ENCODE results near the gene TET2.

TET2 gene

GRCh38 chr4:105191621-105192210, 45.0 kb downstream of the TET2 start:
- peaks cover 84% of the 10 kb centered on the region for H3K4me1 Mint-ChIP-seq

GRCh38 chr4:105192474-105192873, 45.8 kb downstream of the TET2 start:
- Mint-ChIP-seq H3K9me3 (no peaks in the 10 kb centered on the region), H3K27ac (no peak overlapping the region), H3K4me1 (peaks cover 84% of the 10 kb centered on the region), H3K4me3 (no peak overlapping the region), H3K27me3 (no peaks in the 10 kb centered on the region)
- ATAC-seq (no peak), DNase-seq (no peak)

More at GRCh38 chr4:105191621-105192210, 45.0 kb downstream of the TET2 start:
- no peaks in the 10 kb centered on the region for H3K9me3 Mint-ChIP-seq
- H3K27ac Mint-ChIP-seq = peak overlapping the region in 1 of 2 donors; percentile 63
- peak overlapping the region; percentile 1 to 46 for H3K4me3 Mint-ChIP-seq
- ATAC-seq = peak; percentile 64
- DNase-seq = no peak
- H3K27me3 Mint-ChIP-seq = no peaks in the 10 kb centered on the region

DNA sequence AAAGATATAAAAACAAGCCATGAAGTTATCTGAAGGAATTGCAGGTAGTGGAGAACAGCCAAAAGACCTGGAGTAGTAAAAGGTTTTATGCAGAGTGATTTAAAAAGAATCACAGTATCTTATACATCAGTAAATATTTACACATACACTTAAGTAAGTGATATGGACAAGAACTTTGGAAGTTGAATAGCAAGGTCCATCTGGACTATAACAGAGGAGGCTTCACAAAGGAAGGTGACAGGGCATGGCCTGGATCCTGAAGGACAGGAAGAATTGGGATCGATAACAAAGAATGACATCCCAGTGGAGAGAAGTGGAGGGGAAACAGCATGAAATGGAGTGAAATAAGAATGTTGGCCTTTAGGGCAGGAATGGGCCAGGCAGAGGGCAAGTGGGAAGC, 46.2 kb downstream of the TET2 start:
- ATAC-seq (no peak), DNase-seq (no peak)
- Mint-ChIP-seq H3K9me3 (no peaks in the 10 kb centered on the region), H3K27me3 (no peaks in the 10 kb centered on the region), H3K27ac (peak overlapping the region in 1 of 2 donors; percentile 0), H3K4me3 (no peak overlapping the region), H3K4me1 (peaks cover 80% of the 10 kb centered on the region)

- no peak for DNase-seq
- Mint-ChIP-seq H3K4me1 (peaks cover 74% of the 10 kb centered on the region), H3K27me3 (no peaks in the 10 kb centered on the region), H3K27ac (no peak overlapping the region), H3K9me3 (no peaks in the 10 kb centered on the region), H3K4me3 (no peak overlapping the region)
- no peak for ATAC-seq
Observed at GRCh38 chr4:105193536-105193935, 46.9 kb downstream of the TET2 start.

GRCh38 chr4:105194328-105195231, 47.9 kb downstream of the TET2 start:
- H3K9me3 Mint-ChIP-seq = no peaks in the 10 kb centered on the region
- ATAC-seq (peak; percentile 96), DNase-seq (no peak)
- H3K4me3 Mint-ChIP-seq = peak overlapping the region in 1 of 2 donors; percentile 54
- peaks cover 66% of the 10 kb centered on the region for H3K4me1 Mint-ChIP-seq
- no peaks in the 10 kb centered on the region for H3K27me3 Mint-ChIP-seq
- H3K27ac Mint-ChIP-seq = peak overlapping the region in 1 of 2 donors; percentile 69

DNA sequence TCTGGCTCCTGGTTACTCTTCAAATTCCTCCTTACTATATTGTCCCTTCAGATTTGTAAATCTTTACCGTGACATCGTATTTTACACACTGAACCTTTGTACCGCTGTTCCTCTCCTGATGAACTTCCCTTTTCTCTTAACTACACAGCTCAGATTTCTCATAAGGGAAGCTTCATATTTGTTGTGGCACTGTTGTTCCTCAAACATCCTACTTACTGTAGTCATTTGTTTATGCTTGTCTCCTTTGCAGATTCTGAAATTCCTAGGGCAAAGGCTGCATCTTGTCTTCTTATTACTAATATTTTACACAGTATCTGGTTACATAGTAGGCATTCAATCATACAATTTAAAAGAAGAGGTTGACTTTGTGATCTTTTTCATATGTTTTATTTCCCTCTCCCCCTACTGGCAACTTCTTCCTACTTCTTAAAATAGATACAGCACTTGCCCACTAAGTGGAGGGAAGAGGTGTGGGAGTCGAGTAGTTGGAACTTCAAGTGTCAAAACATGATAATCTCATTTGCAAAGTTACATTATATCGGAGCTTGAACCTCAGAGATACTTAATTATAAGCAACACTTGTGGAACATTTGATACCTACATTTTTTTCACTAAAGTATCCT, 50.0 kb downstream of the TET2 start:
- H3K4me3 Mint-ChIP-seq = no peak overlapping the region
- DNase-seq = no peak
- no peak for ATAC-seq
- no peaks in the 10 kb centered on the region for H3K27me3 Mint-ChIP-seq
- peaks cover 46% of the 10 kb centered on the region for H3K4me1 Mint-ChIP-seq
- H3K27ac Mint-ChIP-seq = no peak overlapping the region
- no peaks in the 10 kb centered on the region for H3K9me3 Mint-ChIP-seq

DNA sequence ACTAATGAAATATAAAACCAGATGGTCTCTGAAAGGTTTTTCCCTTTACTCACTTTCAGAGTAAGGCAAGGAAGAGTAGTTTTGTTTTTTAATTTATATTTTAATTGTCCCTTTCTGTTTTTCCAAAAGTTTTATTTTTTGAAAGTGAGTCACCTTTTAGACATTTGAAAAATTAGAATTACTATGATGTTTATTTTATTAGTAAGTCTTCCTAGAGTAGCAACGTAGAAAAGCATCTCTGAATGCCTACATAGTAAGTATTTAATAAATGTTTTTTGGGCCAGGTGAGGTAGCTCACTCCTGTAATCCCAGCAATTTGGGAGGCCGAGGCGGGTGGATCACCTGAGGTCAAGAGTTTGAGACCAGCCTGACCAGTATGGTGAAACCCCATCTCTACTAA, 51.1 kb downstream of the TET2 start:
- H3K27me3 Mint-ChIP-seq = no peaks in the 10 kb centered on the region
- no peak for DNase-seq
- no peak for ATAC-seq
- H3K27ac Mint-ChIP-seq = no peak overlapping the region
- no peaks in the 10 kb centered on the region for H3K9me3 Mint-ChIP-seq
- H3K4me3 Mint-ChIP-seq = no peak overlapping the region
- H3K4me1 Mint-ChIP-seq = peaks cover 39% of the 10 kb centered on the region

DNA sequence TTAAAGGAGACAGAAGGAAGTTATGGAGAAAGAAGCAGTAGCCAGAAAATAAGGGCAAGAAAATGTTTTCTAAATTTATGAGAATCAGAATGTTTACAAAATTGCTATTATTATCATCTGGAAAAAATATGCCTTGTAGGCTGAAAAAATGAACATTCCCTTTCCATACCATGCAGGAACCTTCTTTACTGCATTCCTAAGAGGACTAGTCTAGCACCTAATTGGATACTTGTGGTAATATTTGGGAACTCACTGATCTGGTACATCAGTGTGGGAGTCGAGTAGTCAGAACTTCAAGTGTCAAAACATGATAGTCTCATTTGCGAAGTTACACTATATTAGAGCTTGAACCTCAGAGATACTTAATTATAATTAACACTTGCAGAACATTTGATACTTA, 51.9 kb downstream of the TET2 start:
- ATAC-seq (no peak), DNase-seq (no peak)
- Mint-ChIP-seq H3K4me3 (no peak overlapping the region), H3K27me3 (no peaks in the 10 kb centered on the region), H3K4me1 (peaks cover 31% of the 10 kb centered on the region), H3K27ac (no peak overlapping the region), H3K9me3 (no peaks in the 10 kb centered on the region)

GRCh38 chr4:105206214-105206613, 59.5 kb downstream of the TET2 start:
- H3K4me1 Mint-ChIP-seq = peaks cover 11% of the 10 kb centered on the region
- H3K27ac Mint-ChIP-seq = peak overlapping the region in 1 of 2 donors; percentile 59
- no peak for DNase-seq
- H3K4me3 Mint-ChIP-seq = no peak overlapping the region
- no peaks in the 10 kb centered on the region for H3K27me3 Mint-ChIP-seq
- ATAC-seq = no peak
- H3K9me3 Mint-ChIP-seq = no peaks in the 10 kb centered on the region

DNA sequence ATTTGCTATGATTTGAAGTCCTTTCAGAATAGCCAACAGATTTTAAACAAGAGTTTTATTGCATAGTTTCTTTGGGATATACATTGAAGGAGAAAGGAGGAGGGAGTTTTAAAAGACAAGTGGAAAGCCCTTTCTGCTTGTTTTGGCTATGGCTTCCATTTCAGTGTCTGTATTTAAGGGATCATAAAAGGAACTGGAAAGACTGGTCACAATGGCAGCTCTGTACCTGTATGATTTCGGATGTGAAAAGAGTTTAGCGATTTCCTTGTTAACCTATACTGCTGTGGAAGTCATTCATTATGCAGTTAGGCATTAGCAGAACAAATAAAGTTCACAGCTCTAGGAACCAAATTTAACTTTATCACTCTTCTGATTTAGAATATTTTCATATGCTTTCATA, 60.7 kb downstream of the TET2 start:
- no peaks in the 10 kb centered on the region for H3K27me3 Mint-ChIP-seq
- H3K27ac Mint-ChIP-seq = no peak overlapping the region
- H3K4me1 Mint-ChIP-seq = peaks cover 11% of the 10 kb centered on the region
- no peak overlapping the region for H3K4me3 Mint-ChIP-seq
- DNase-seq (no peak), ATAC-seq (no peak)
- no peaks in the 10 kb centered on the region for H3K9me3 Mint-ChIP-seq

DNA sequence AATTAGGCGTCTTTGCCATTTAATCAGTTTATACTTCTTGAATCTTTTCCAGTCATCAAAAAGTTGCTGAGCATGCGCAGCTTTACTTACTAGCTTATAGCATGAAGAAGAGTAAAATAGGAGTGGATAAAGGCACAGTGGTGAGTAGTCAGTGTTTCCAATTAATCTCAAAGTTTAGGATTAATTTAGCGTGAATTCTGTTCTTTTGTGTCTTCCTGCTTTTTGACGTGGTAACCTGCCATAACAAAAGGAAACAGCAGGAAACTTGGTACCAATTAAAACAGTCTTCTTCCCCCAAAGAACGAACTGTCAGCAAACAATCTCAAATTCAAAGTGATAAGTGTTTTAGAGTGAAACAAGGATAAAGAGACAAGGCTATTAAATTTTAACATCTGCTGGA, 61.9 kb downstream of the TET2 start:
- ATAC-seq = no peak
- peaks cover 11% of the 10 kb centered on the region for H3K4me1 Mint-ChIP-seq
- DNase-seq = no peak
- H3K27me3 Mint-ChIP-seq = no peaks in the 10 kb centered on the region
- H3K4me3 Mint-ChIP-seq = no peak overlapping the region
- no peak overlapping the region for H3K27ac Mint-ChIP-seq
- H3K9me3 Mint-ChIP-seq = no peaks in the 10 kb centered on the region

DNA sequence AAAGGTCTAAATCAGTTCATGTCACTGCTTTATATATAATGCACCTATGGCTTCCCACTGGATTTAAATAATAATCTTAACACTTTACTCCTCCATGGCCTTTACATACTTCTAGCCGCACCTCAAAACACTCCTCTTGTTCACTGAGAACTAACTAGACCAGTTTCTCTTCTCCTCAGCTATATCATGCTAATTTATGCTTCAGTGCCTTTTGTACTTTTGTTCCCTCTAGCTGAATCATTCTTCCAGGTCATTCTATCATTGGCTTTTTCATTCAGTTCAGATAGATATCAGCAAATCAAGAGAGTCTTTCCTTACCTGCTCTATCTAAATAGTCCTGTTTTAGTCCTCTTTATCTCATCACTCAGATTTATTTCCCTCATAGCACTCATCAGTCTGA, 64.2 kb downstream of the TET2 start:
- no peaks in the 10 kb centered on the region for H3K9me3 Mint-ChIP-seq
- peaks cover 21% of the 10 kb centered on the region for H3K4me1 Mint-ChIP-seq
- ATAC-seq = no peak
- H3K4me3 Mint-ChIP-seq = no peak overlapping the region
- H3K27me3 Mint-ChIP-seq = no peaks in the 10 kb centered on the region
- H3K27ac Mint-ChIP-seq = no peak overlapping the region
- DNase-seq = no peak

DNA sequence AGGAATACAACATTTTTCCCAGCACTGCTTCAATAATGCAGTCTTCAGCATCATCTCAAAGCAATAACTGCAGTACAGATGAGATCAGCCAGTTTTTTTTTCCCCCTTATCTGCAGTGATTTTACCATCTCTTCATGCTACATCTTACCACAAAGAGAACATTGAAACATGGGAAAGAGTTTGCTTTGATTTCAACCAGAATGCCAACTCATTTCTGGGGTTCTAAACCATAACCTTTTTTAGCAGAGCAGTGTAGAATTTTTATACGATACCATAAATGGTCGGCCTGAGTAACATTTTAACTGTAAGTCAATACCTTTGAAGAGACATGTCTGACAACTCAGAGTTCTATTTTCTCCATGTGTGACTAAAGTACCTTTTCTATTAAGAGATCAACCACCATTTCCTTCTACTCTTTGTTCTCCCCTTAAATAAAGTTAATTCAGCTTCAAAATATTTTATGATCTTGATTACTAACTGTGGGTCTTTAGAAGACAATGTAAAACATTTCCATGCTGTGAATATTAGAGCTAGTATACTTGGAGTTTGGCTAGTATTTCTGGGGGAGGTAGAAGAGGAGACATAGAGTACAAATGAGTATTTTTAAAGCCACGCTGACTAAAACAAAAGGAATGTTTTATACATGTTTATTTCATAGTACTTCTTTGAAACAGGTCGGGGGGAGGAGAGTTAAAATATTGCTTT, 69.1 kb downstream of the TET2 start:
- no peak for DNase-seq
- peaks cover 0 to 5% of the 10 kb centered on the region in 2 donors for H3K9me3 Mint-ChIP-seq
- peak; percentile 96 for ATAC-seq
- H3K27me3 Mint-ChIP-seq = no peaks in the 10 kb centered on the region
- H3K27ac Mint-ChIP-seq = peak overlapping the region in 1 of 2 donors; percentile 5
- H3K4me1 Mint-ChIP-seq = peaks cover 31% of the 10 kb centered on the region
- H3K4me3 Mint-ChIP-seq = peak overlapping the region; percentile 6 to 14

- H3K9me3 Mint-ChIP-seq = no peaks in the 10 kb centered on the region
- no peak overlapping the region for H3K4me3 Mint-ChIP-seq
- ATAC-seq = no peak
Observed at GRCh38 chr4:105225500-105225899, 78.8 kb downstream of the TET2 start.

DNA sequence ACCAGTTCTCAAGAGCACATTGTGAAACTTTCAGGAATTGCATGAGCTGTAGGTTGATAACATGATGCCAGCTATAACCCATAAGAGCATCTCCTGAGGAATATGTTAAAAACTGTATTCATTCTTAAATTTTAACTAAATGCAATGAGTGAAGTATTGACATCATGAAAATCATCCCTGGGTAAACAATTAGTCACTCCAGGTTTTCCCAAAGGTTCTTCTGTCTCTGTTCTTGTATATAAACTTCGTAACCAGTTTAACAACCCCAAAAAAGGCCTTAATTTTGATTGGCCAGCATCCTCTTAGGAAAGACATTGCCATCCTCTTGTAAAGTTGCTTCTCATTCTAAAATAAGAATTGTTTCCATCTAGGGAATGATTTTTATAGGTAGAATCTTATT, 80.4 kb downstream of the TET2 start:
- DNase-seq = no peak
- no peaks in the 10 kb centered on the region for H3K27me3 Mint-ChIP-seq

More at GRCh38 chr4:105225500-105225899, 78.8 kb downstream of the TET2 start:
- Mint-ChIP-seq H3K27me3 (no peaks in the 10 kb centered on the region), H3K4me1 (peaks cover 11% of the 10 kb centered on the region), H3K27ac (no peak overlapping the region)
- DNase-seq = no peak

More for the DNA sequence above, 80.4 kb downstream of the TET2 start:
- Mint-ChIP-seq H3K4me1 (peaks cover 10% of the 10 kb centered on the region), H3K27ac (no peak overlapping the region), H3K4me3 (no peak overlapping the region), H3K9me3 (no peaks in the 10 kb centered on the region)
- no peak for ATAC-seq

Data from stimulated activated naive CD8-positive, alpha-beta T cell treated with anti-CD3 and anti-CD28 coated beads, Interleukin-15, amount 100 ng/mL, for 72 hours (primary cell).